HG03196 (cell line): Measurements from ENCODE around the gene PALD1.

ENCODE experiments used
- ATAC-seq: cut with Tn5 transposase; IDR thresholded peaks from one replicate; pipeline ENCODE4 v1.9.1; 2021; ENCODE audit not compliant: unreplicated experiment

The PALD1 gene

GRCh38 chr10:70457759-70458305 lies 20.7 kb upstream of the PALD1 start:
- ATAC-seq, result no peak

DNA sequence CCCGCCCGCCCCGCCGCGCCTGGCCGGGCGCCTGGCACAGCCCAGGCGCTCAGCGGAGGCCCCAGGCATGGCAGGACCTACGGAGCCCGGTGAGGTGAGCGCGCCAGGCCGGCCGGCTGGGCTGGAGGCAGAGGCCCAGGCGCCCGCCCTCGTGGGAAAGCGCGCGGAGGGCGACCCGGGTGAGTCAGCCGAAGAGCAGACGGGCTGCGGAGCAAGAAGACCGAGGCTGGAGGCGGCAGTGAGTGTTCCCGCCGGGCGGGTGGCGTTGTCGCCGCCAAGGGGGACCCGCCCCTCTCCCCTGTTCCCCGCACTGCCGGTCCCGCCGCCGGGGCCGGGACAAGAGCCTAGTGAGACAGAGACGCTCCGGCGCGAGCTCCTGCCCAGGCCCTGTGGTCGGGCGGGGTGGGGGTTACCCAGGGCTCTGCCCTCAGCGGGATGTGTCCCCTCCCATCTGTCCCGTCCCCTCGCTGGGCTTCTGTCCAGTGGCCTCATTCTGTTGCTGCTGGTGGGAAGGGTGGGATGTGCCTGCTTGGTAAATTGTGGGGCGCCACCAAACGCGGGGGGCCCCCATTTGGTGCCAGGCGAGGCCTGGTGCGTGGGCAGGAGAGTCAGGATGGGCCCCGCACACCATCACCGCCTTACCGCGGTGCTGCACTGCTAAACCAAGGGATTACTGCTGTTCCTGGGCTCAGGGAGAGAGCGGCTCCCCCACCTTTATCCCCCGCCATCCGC lies 20.1 kb upstream of the PALD1 start:
- ATAC-seq, result no peak

- no peak for ATAC-seq
These were observed 19.4 kb upstream of the PALD1 start for GRCh38 chr10:70459061-70459773.

DNA sequence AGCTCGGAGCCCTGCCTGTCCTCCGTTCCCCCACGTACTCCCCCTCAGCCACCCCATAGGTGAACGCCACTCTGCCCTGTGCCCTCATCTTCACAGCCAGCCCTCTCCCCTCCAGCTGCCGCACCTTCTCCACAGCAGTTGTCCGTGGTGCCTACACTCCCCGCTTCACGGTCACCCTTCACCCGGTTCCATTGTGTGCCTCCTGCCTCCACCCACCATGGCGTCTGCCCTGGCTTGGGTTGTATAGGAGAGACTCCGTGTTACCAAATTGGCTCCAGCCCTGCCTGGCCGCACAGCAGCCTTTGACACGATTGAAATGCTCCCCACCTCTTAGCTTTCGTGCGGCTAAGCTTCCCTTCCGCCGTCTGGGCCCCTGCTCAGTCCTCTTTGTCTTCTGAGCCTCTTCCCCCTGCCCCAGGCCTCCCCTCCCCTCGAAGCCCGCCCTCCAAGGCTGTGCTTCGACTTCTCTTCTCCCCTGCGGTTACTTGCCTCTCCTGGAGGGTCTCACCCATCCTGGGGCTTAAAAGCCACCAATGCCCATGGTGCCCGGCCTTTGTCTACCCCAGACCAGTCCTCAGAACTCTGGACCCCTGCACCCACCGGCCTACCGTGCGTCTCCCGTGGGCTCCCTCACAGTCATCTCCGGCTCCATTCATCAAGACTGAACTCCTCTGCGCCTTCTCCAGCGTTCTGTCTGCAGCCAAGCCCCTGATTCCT lies 18.6 kb upstream of the PALD1 start:
- no peak for ATAC-seq

DNA sequence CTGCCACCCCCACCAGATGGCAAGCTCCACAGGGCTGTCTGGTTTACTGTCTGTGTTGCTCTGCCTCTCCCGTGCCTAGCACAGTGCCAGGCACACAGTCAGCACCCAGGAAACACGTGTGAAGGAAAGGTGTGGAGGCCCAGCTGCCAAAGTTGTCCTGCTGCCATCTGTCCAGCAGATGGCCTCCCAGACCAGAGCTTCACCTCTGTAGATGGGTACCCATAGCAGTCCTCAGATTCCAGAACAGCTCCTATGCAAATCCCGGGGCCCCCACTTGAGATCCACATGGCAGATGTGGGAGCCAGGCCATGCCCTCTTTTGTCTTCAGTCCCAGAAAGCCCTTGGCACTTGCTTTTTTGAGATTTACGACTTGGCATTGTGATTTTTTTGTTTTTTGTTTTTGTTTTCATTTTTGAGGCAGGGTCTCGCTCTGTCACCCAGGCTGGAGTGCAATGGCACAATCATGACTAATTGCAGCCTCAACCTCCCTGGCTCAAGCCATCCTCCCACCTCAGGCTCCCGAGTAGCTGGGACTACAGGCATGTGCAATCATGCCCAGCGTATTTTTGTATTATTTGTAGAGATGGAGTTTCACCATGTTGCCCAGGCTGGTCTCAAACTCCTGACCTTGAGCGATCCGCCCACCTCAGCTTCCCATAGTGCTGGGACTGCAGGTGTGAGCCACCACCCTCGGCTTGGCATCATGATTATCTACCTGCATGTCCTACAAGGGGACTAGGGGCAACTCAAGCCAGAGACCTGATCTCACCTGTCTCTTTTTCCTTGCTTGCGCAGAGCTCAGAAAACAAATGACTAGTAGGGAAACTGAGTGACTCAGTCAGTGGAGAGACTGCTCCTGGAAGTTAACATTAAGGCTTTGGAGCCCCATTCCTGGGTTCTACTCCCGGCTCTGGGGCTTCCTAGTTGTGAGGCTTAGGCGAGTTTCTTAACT lies 16.9 kb upstream of the PALD1 start:
- no peak for ATAC-seq

DNA sequence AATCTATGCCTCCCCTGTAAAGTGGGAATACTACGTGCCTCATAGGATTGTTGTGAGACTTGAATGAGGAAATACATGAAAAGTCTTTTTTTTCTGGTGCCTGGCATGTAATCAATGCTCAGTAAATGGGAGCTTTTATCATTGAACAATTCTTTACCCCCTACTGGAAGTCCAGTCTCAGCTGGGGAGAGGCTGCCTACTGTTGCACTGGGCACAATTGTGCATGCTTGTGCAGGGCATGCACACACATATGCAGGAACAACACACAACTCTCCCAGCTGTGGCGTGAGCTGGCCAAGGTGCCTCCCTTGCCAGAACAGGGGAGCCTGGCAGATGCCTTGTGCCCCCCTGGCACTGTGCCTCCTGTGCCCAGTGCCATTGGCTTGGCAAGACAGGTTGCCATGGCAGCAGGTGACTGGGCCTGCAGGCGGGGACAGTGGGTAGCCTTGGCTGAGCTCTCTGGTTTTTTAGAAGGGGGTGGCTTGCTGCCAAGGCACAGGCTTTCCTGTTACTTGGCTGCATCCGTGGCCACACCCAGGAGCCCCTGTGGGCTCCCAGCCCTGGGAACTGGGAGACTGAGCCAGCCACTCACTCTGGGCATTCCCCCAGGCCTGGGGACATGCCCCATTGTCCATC lies 16.1 kb upstream of the PALD1 start:
- no peak for ATAC-seq

DNA sequence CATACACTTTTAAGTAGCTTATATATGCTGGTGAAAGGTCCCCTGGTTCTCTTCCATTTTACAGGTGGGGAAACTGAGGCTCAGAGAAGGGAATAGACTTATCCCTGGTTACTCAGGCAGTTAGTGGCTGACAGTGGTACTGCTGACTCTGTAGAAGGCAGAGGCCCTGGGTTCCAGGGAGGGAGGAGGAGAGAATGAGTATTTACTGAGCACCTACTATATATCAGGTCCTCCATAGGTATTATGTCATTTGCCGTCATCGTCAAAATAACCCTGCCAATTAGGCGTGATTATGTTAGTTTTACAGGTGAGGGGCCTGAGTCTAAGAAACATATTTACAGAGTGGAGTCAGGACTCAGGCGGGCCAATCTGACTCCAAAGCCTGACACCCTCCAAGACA lies 13.3 kb upstream of the PALD1 start:
- ATAC-seq, result no peak

DNA sequence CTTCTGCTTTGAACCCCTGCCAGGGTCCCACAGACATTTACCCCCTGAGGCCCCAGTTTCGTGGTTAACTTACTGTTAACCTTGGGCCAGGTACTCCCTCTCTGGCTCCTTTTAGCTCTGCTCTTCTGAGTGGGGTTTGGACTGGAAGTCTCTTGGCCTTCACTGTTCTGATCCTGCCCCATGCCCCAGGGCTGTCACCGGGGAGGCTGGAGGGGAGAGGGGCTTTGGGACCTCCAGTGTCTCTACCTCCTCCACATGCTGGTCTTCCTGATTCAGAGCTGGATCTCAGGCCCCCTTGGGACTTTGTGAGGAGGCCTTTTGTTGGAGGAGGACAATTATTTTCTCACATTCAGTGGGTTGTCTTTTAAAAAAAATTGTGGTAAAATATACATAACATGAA lies 12.7 kb upstream of the PALD1 start:
- no peak for ATAC-seq

GRCh38 chr10:70466951-70467350 lies 11.6 kb upstream of the PALD1 start:
- ATAC-seq, result no peak

DNA sequence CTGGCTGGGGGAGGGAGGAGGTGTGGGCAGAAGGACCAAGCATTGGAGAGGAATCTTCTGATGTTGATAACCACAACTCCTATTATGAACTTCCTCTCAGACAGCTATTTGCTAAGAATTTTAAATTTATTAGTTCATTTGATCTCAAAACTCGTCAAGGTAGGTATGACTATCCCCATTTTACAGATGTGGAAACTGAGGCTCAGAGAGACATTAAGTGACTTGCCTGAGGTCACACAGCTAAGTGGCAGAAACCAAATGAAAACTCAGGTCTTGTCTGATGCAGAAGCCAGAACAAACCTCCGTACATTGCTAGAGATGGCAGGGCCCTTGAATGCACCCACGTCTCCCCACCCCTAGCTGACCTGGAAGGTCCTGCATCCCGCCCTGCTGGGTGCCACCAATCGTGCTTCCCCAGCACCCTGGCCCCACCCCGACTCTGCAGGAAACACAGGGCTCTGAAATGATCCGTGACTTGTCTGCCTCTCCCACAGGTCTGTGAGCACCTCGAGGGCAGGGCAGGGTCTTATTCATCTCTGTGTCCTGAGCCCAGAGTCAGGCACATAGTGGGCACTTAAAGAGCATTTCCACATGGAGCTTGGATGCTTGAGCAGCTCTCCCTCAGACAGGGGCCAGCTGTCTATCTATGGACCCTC lies 5.6 kb upstream of the PALD1 start:
- ATAC-seq, result no peak

DNA sequence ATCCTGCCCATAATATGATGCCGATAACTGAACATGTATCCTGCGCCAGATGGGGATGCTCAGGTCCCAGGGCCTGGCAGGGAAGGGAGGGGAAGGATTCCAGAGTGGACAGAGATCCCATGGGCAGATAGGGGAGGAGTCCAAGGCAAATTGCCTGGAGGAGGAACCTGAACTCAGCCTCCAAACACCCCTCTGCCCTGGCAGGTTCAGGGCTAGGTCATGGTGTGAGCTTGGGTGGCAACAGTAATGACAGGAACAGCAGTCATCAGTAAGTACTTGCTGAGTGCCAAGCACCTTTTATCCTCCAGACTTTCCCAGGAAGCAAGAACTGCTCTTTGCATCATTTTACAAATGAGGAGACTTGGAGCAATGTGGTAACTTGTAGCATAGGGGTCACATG lies 3.8 kb upstream of the PALD1 start:
- no peak for ATAC-seq

- ATAC-seq, result no peak
These were observed 2.9 kb upstream of the PALD1 start for GRCh38 chr10:70475661-70476060.

GRCh38 chr10:70476249-70477035 lies 2.1 kb upstream of the PALD1 start:
- no peak for ATAC-seq

GRCh38 chr10:70477661-70478162 lies 855 bp upstream of the PALD1 start:
- no peak for ATAC-seq

DNA sequence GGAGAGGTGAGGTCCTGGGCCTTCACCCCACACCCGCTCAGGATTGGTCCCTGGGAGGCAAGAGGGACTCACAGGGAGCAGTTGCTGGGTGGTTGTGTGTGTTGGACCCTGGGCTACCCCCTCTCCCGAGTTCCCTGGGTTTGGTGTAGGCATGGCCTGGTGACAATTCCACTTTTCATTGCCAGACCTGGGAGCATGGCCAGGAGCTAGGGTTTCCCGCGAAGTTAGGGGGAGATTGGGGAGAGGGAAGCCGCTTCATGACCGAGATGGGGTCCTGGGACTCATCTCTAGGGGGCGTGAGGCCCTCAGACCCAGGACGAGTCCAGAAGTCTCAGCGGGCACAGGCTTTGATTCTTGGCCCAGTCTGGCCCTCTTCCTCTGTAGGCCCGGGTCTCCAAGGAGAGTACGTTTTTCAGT lies 606 bp downstream of the PALD1 start:
- no peak for ATAC-seq

- ATAC-seq, result no peak
These were observed 1.2 kb downstream of the PALD1 start for GRCh38 chr10:70479626-70480238.

- no peak for ATAC-seq
These were observed 1.8 kb downstream of the PALD1 start for GRCh38 chr10:70480239-70480861.

DNA sequence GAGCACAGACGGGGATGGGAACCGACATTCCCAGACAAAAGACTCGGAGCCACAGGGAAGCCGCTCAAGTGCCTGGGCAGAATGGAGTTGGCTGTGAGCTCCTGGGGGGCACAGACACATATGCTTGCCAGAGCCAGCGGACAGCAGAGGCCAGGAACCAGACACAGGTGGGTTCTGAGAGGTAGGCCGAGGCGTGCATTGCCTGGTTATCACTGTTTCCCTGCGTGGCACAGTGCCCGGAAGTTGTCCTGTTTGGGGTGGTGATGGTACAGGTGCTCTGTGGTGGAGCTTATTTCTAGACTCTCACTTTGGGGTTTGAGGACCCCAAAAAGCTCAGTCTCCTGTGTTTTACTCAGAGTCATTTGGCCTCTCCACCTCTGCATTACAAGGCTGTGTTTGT lies 2.5 kb downstream of the PALD1 start:
- ATAC-seq, result no peak
